ENCODE data around the gene PARVB.

The PARVB gene

DNA sequence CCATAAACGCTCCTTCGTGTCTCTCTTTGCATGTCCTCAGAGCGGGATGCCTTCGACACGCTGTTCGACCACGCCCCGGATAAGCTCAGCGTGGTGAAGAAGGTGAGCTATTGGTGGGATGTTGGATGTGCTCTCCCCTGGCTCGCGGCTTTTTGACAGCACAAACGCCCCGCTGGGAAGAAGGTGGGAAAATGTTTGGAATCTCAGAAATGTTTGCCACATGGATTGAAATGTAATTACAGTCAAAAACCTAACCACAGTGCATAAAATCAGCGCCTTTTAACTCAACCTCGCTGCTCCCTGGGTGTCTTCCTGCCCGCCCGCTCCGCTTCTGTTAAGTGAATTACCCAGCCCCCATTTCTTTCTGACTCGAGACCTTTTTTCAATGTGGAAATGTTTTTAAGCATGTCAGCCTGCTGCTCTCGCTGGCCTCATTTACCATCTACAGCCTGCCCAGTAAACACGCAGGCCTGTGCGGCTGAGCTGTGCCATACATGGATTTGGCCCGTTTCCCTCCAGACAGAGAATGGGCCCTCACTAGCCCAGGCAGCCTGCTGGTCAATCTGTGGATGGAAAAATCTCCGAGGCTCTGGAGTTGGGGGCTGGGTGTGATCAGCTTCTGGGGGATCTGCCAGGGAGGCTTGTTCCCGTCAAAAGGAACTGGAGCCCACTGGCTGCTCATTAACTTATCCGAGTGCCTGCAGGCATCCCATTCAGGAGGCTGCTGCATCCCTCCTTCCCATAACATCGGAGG lies 123.9 kb downstream of the PARVB start:
- in situ Hi-C loops (cut with HindIII; ENCODE audit: low sequenced_read_pairs) = no loop called here

DNA sequence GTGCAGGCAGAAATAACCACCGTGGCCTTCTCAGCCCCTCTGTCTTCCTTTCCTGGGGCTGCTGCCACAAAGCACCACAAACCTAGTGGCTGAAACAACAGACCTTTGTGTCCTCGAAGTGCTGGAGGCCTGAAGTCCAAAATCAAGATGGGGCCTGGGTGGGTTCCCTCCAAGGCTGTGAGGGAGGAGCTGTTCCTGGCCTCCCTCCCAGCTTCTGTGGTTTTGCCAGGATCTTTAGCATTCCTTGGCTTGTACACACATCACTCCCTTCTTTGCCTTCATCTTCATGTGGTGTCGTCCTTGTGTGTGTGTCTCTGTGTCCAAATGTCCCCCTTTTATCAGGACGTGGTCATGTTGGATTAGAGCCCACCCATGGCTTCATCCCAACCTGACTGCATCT lies 127.6 kb downstream of the PARVB start:
- in situ Hi-C loops (cut with HindIII; ENCODE audit: low sequenced_read_pairs) = loop anchor here (10.0 kb wide), 2 partner anchors 87 to 133 kb away; no protein-coding TSS in a partner anchor

GRCh38 chr22:44153710-44154109 lies 129.6 kb downstream of the PARVB start:
- in situ Hi-C loops (cut with HindIII; ENCODE audit: low sequenced_read_pairs) = loop anchor here (10.0 kb wide), 2 partner anchors 89 to 131 kb away; no protein-coding TSS in a partner anchor

DNA sequence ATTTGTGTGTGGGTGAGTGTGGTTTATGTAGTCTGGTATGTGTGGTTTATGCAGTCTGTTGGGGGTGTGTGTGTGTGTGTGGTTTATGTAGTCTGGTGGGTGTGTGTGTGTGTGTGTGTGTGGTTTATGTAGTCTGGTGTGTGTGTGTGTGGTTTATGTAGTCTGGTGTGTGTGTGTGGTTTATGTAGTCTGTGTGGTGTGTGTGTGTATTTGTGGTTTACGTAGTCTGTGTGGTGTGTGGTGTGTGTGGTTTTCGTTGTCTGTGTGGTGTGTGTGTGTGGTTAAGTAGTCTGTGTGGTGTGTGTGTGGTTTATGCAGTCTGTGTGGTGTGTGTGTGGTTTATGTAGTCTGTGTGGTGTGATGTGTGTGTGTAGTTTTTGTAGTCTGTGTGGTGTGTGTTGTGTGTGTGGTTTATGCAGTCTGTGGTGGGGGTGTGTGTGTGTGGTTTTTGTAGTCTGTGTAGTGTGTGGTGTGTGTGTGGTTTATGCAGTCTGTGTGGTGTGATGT lies 130.4 kb downstream of the PARVB start:
- in situ Hi-C loops (cut with HindIII; ENCODE audit: low sequenced_read_pairs) = loop anchor here (10.0 kb wide), 2 partner anchors 90 to 130 kb away; no protein-coding TSS in a partner anchor

- in situ Hi-C loops (cut with HindIII; ENCODE audit: low sequenced_read_pairs) = loop anchor here (5.0 to 10.0 kb wide), 4 partner anchors 73 to 130 kb away; no protein-coding TSS in a partner anchor
Measured at GRCh38 chr22:44155115-44155514, 131.0 kb downstream of the PARVB start.

DNA sequence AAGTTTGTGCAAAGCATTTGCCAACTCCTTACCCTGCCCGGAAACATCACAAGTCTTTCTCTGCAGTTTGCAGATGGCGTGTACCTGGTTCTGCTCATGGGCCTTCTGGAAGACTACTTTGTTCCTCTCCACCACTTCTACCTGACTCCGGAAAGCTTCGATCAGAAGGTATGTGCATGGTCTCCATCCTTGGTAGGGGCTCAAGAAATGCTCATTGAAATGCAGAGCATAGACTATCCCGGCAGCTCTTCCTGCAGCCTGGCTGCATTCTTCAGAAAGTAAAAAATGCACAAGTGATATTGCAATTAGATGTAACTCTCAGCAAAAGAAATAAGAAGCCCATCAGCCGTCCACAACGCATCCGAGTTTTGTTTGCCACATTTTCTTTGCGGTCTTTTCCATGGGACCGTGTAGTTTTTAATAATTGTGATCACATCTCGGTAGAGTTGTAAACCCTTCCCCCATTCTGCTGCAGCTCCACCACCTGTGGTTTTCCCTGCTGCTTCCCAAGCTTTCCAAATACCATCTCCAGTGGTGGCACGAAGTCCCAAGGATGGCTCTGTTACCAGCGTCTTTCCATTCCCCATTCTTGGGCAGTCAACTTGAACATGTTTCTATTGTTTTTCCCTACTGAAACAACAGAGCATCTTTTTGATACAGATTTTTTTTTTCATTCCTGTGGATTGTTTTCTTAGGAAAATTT lies 134.0 kb downstream of the PARVB start:
- in situ Hi-C loops (cut with HindIII; ENCODE audit: low sequenced_read_pairs) = loop anchor here (5.0 to 10.0 kb wide), 4 partner anchors 74 to 127 kb away; no protein-coding TSS in a partner anchor

GRCh38 chr22:44158816-44159215 lies 134.7 kb downstream of the PARVB start:
- in situ Hi-C loops (cut with HindIII; ENCODE audit: low sequenced_read_pairs) = loop anchor here (5.0 to 10.0 kb wide), 4 partner anchors 73 to 126 kb away; no protein-coding TSS in a partner anchor

- in situ Hi-C loops (cut with HindIII; ENCODE audit: low sequenced_read_pairs) = loop anchor here (5.0 to 10.0 kb wide), 4 partner anchors 73 to 126 kb away; no protein-coding TSS in a partner anchor
Measured at GRCh38 chr22:44159221-44159620, 135.1 kb downstream of the PARVB start.

GRCh38 chr22:44159811-44160210 lies 135.7 kb downstream of the PARVB start:
- in situ Hi-C loops (cut with HindIII; ENCODE audit: low sequenced_read_pairs) = loop anchor here (5.0 to 10.0 kb wide), 5 partner anchors 72 to 168 kb away; no protein-coding TSS in a partner anchor

GRCh38 chr22:44160421-44160820 lies 136.3 kb downstream of the PARVB start:
- in situ Hi-C loops (cut with HindIII; ENCODE audit: low sequenced_read_pairs) = loop anchor here (5.0 kb wide), 1 partner anchor 168 kb away; no protein-coding TSS in a partner anchor

DNA sequence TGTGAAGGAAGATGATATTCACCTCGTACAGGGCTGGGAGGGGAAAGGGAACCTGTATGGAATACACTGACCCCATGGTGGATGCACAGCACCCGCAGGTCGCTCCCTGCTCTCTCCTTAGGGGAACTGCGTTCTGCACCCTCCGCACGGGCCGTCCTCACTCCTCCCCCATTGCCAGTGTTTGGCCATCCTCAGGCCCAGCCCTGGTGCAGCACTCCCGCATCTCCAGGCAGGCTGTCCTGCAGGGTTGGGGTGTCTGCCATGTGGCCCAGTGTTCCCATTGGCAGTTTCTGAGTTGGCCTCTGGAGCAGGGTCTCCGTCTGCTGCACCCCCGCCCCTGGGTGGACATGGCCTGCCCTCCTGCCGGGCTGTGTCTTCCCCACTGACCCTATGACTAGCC lies 137.6 kb downstream of the PARVB start:
- in situ Hi-C loops (cut with HindIII; ENCODE audit: low sequenced_read_pairs) = loop anchor here (5.0 kb wide), 1 partner anchor 169 kb away; no protein-coding TSS in a partner anchor

GRCh38 chr22:44162960-44163359 lies 138.9 kb downstream of the PARVB start:
- in situ Hi-C loops (cut with HindIII; ENCODE audit: low sequenced_read_pairs) = loop anchor here (5.0 kb wide), 1 partner anchor 171 kb away; no protein-coding TSS in a partner anchor

DNA sequence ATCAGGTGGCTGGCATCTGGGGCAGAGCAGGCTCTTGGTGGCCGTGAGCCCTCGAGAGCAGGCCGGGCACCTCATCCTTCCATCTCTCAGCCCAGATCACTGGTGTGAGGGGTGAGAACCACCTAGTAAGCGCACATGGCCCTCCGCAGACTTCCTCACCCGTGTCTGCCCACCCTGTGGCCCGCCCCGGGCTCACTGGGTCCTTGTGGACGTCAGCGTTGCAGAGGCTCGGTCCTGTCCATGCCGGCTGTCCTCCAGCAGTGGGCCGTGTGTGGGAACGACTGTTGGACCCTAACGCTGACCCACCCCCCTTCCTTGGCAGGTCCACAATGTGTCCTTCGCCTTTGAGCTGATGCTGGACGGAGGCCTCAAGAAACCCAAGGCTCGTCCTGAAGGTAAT lies 139.4 kb downstream of the PARVB start:
- in situ Hi-C loops (cut with HindIII; ENCODE audit: low sequenced_read_pairs) = loop anchor here (5.0 kb wide), 1 partner anchor 171 kb away; no protein-coding TSS in a partner anchor

DNA sequence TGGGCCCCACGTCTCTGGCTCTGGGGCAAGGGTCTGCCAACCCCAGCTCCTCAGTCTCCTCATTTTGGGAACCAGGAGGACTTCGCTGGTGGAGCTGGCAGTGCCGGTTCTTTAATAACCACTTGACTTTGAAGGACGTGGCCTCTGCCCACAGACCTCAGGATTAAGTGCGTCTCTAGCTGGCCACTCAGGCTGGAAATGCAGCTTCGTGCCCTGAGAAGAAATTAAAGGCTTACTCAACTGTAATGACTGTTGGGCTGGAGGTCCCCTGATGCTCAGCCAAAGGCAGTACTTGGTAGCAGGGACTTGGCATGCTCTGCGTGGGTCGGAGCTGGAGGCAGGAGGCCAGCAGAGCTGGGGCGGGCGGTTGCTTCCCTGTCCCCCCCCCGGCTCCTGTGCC lies 139.9 kb downstream of the PARVB start:
- in situ Hi-C loops (cut with HindIII; ENCODE audit: low sequenced_read_pairs) = loop anchor here (5.0 kb wide), 1 partner anchor 172 kb away; no protein-coding TSS in a partner anchor

DNA sequence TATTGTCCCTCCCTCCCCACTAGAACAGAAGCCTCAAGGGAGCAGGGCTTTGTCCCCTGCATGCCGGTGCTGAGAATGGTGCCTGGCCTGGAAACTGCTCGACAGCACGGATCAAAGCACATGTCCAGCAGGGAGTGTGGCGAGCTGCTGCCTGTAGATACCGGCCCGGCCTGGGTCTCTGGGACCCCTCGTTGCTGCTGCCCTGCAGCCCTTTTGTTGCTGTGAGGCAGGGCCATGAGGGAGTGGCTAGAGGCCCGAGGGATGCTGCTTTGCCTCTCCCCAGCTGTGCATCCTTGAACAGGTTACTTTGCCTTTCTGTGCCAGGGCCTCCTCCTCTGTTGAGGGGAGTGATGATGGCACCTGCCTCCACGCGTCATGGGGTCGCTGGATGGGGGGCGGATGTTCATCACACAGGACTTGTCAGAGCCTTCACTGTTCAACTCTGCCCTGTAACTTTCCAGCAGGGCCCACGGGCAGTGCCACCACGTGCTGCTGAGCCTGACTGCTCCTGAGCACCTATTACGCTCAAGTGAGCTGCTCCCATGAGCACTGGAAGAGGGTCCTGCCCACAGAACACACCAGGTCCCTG lies 141.3 kb downstream of the PARVB start:
- in situ Hi-C loops (cut with HindIII; ENCODE audit: low sequenced_read_pairs) = no loop called here

GRCh38 chr22:44166498-44167276 lies 142.6 kb downstream of the PARVB start:
- in situ Hi-C loops (cut with HindIII; ENCODE audit: low sequenced_read_pairs) = no loop called here

GRCh38 chr22:44167501-44167900 lies 143.4 kb downstream of the PARVB start:
- in situ Hi-C loops (cut with HindIII; ENCODE audit: low sequenced_read_pairs) = no loop called here

DNA sequence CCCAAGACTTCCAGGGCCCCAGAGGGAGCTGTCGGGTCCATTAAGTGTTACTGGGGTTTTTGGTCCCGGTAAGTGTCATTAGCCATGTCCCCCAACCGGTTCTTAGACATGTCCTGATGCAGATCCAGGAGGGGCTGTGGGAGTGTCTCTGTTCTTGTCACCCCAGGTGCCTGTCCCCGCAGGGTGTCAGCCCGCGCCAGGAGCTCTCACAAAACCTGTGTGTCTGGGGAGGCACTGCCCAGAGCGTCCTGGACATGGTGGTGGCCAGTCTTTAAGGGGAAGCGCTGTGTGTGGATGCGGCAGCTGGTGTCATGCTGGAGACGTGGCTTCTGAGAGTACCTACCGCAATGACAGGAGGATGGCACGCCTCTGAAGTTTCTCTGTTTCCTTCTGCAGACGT lies 144.1 kb downstream of the PARVB start:
- in situ Hi-C loops (cut with HindIII; ENCODE audit: low sequenced_read_pairs) = no loop called here

DNA sequence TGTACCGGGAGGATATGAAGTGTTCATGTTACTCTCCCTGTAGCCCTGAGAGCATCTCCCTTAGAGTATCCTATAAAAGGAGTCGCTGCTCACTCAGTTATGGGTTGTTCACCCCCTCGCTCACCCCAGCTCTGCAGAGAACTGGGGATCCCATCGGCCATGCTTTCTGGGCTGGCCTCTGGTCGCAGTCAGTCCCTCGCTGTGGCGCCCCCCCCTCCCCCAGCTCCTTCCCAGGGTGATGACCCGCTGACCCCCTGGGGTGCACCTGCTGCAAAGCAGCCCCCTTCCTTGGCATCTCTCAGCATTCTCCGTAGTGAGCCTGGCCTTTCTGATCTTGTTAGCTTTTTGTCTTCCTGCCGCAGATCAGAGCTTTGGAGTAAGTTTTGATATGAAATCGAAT lies 146.4 kb downstream of the PARVB start:
- in situ Hi-C loops (cut with HindIII; ENCODE audit: low sequenced_read_pairs) = no loop called here

DNA sequence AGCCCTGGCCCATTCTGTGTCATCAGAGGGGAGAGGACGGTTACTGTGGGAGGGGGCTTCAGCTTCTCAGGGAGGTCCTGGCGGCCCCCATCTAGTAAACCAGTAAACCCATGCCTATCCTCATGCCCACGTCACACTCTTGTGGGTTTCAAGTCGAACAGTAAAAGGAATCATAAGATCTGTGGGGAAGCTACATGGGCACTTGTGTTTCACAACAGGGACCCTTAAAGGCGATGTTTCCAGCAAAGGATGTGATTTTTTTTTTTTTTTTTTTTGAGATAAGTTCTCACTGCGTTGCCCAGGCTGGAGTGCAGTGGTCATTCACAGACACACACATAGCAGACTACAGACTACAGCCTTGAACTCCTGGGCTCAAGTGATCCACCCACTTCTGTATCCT lies 147.5 kb downstream of the PARVB start:
- in situ Hi-C loops (cut with HindIII; ENCODE audit: low sequenced_read_pairs) = no loop called here

Data from endothelial cell of hepatic sinusoid (primary cell).